ENCODE results near the gene BMAL2.

DNA sequence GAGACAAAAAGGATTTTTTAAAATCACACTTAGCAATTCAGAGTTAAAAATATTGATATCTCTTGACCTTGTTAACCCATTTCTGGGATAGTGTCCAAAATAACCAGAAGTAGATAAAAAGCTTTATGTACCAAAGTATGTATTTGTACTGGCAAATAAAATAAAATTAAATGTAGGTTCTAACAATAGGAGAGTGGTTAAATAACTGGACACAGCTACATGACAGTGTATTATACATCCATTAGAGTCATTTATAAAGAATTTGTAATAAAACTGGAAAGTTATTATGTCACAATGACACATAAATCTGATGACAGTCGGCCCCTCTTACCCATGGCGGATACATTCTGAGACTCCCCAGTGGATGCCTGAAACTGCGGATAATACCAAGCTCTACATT is 34.0 kb downstream of the BMAL2 start:
- TF ChIP-seq, protein P1, sequence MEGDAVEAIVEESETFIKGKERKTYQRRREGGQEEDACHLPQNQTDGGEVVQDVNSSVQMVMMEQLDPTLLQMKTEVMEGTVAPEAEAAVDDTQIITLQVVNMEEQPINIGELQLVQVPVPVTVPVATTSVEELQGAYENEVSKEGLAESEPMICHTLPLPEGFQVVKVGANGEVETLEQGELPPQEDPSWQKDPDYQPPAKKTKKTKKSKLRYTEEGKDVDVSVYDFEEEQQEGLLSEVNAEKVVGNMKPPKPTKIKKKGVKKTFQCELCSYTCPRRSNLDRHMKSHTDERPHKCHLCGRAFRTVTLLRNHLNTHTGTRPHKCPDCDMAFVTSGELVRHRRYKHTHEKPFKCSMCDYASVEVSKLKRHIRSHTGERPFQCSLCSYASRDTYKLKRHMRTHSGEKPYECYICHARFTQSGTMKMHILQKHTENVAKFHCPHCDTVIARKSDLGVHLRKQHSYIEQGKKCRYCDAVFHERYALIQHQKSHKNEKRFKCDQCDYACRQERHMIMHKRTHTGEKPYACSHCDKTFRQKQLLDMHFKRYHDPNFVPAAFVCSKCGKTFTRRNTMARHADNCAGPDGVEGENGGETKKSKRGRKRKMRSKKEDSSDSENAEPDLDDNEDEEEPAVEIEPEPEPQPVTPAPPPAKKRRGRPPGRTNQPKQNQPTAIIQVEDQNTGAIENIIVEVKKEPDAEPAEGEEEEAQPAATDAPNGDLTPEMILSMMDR (IDR thresholded peaks at IDR 0.05), result no peak
- no peak for TF ChIP-seq POLR2A (IDR thresholded peaks at IDR 0.05)

Data from body of pancreas (tissue), 4 donors.